ENCODE measurements around the gene KLHL22.

DNA sequence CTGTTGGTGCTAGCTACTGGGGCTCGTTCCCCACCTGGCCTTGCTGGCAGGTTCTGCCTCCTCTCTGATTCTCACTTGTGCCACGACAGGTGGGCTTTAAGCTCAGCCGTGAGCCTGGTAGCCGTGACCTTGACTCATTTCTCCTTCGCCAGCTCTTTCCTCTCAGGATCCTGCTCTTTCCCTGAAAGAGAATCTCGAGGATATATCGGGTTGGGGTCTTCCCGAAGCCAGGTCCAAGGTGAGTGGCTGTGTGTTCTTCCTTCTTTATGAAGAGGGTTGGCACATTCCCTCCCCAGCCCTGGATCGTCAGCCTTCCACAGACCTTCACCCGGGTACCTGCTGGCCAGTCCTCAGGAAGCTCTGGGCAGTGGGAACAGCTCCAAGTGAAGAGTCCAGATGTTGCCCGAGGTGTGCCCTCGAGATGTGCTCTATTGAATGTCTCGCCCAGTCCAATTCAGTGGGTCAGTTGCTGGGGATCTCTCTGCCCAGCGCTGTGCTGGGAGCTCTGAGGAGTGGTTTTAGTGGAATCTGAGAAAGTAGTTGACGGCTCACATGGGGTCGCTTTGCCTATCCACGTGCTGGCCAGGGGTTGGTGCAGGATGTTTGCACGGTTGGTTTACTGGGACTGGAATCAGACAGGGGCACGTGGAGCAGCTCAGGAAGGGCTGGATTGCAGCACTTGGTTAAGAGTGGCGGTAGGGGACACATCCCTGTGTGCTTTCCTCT is 100.3 kb downstream of the KLHL22 start:
- TF ChIP-seq CTCF (conservative IDR thresholded peaks at IDR 0.05; ENCODE audit: low read length) = no peak
- no peak for TF ChIP-seq EZH2phosphoT487 (IDR thresholded peaks at IDR 0.05; ENCODE audit: borderline replicate concordance)

Measured in Loucy (cell line).